SK-N-SH treated with all-trans-retinoic acid at 6 μM for 48 hours (cell line): ENCODE data around the gene ESRP2.

Source experiments
- ATAC-seq: fragments of 200-7000 bp; cut with Tn5 transposase; 3 replicates; pipeline ENCODE4 v1.9.1; 2020; ENCODE audit warnings: mild to moderate bottlenecking, moderate library complexity
- ARNTL ChIP-seq: fragments of 450-650 bp; formaldehyde crosslinking; IDR thresholded peaks from 2 replicates; pipeline ENCODE4 v1.5.0; 2020; ENCODE audit warnings: low read depth, mild to moderate bottlenecking, moderate library complexity, borderline replicate concordance
- BACH2 ChIP-seq: fragments of 250-450 bp; sonication (Bioruptor Pico); IDR thresholded peaks from 2 replicates; pipeline ENCODE4 v1.9.0; 2021; ENCODE audit warnings: mild to moderate bottlenecking, borderline replicate concordance
- CSDC2 ChIP-seq: fragments of 250-450 bp; sonication (Bioruptor Pico); IDR thresholded peaks from 2 replicates; pipeline ENCODE4 v1.5.0; 2020; ENCODE audit warnings: mild to moderate bottlenecking, moderate library complexity
- ESRRG ChIP-seq: fragments of 250-450 bp; sonication (Bioruptor Pico); IDR thresholded peaks from 2 replicates; pipeline ENCODE4 v1.6.1; 2021; ENCODE audit warnings: mild to moderate bottlenecking
- GLIS3 ChIP-seq: fragments of 250-450 bp; sonication (Bioruptor Pico); IDR thresholded peaks from 2 replicates; pipeline ENCODE4 v1.5.0; 2020; ENCODE audit warnings: mild to moderate bottlenecking, moderate library complexity
- ISL1 ChIP-seq: fragments of 250-450 bp; sonication (Bioruptor Pico); IDR thresholded peaks from 2 replicates; pipeline ENCODE4 v2.1.2; 2022; ENCODE audit warnings: mild to moderate bottlenecking, moderate library complexity
- OSR1 ChIP-seq: fragments of 250-450 bp; sonication (Bioruptor Pico); IDR thresholded peaks from 2 replicates; pipeline ENCODE4 v1.8.0; 2022; ENCODE audit warnings: moderate library complexity, mild to moderate bottlenecking, inconsistent platforms
- POU6F1 ChIP-seq: fragments of 250-450 bp; sonication (Bioruptor Pico); IDR thresholded peaks from 2 replicates; pipeline ENCODE4 v1.8.0; 2021; ENCODE audit warnings: low read depth, mild to moderate bottlenecking, moderate library complexity, borderline replicate concordance
- PPARA ChIP-seq: fragments of 250-450 bp; sonication (Bioruptor Pico); IDR thresholded peaks from 2 replicates; pipeline ENCODE4 v1.5.0; 2020; ENCODE audit warnings: mild to moderate bottlenecking, borderline replicate concordance
- RARB ChIP-seq: fragments of 250-450 bp; sonication (Bioruptor Pico); IDR thresholded peaks from 2 replicates; pipeline ENCODE4 v1.8.0; 2021; ENCODE audit warnings: mild to moderate bottlenecking, moderate library complexity
- SNAI2 ChIP-seq: fragments of 250-450 bp; sonication (Bioruptor Pico); IDR thresholded peaks from 2 replicates; pipeline ENCODE4 v1.5.0; 2020; ENCODE audit warnings: mild to moderate bottlenecking, moderate library complexity
- TCF4 ChIP-seq: fragments of 250-450 bp; sonication (Bioruptor Pico); IDR thresholded peaks from 2 replicates; pipeline ENCODE4 v1.8.0; 2021; ENCODE audit warnings: mild to moderate bottlenecking, moderate library complexity, borderline replicate concordance
- TOX ChIP-seq: fragments of 250-450 bp; sonication (Bioruptor Pico); IDR thresholded peaks from 2 replicates; pipeline ENCODE4 v1.8.0; 2021; ENCODE audit warnings: mild to moderate bottlenecking, moderate library complexity, borderline replicate concordance
- TSHZ2 ChIP-seq: fragments of 250-450 bp; sonication (Bioruptor Pico); IDR thresholded peaks from 2 replicates; pipeline ENCODE4 v1.5.0; 2020; ENCODE audit warnings: mild to moderate bottlenecking, moderate library complexity
- ZC3H10 ChIP-seq: fragments of 250-450 bp; sonication (Bioruptor Pico); IDR thresholded peaks from 2 replicates; pipeline ENCODE4 v1.5.1; 2021; ENCODE audit warnings: mild to moderate bottlenecking, moderate library complexity
- ZFP3 ChIP-seq: fragments of 250-450 bp; sonication (Bioruptor Pico); IDR thresholded peaks from 2 replicates; pipeline ENCODE4 v1.5.0; 2020; ENCODE audit warnings: mild to moderate bottlenecking, moderate library complexity
- ZFP30 ChIP-seq: fragments of 450-650 bp; formaldehyde crosslinking; IDR thresholded peaks from 2 replicates; pipeline ENCODE4 v1.5.0; 2022; ENCODE audit warnings: mild to moderate bottlenecking, moderate library complexity
- ZNF565 ChIP-seq: fragments of 450-650 bp; formaldehyde crosslinking; conservative IDR thresholded peaks from 2 replicates; pipeline ENCODE4 v1.5.0; 2020; ENCODE audit warnings: low read depth, mild to moderate bottlenecking, moderate library complexity
- ZNF70 ChIP-seq: fragments of 450-650 bp; formaldehyde crosslinking; IDR thresholded peaks from 2 replicates; pipeline ENCODE4 v1.5.0; 2020; ENCODE audit warnings: mild to moderate bottlenecking, moderate library complexity
- TF ChIP-seq, protein P1 (sequence below): fragments of 250-450 bp; sonication (Bioruptor Pico); IDR thresholded peaks from 2 replicates; pipeline ENCODE4 v1.8.0; 2020; ENCODE audit warnings: mild to moderate bottlenecking, moderate library complexity, borderline replicate concordance

The ESRP2 gene

GRCh38 chr16:68235887-68236136, at the start of gene ESRP2:
TSS of gene ESRP2 (minus strand) at chr16:68236127. CDS start at chr16:68236045, 82 bp downstream.
- TF ChIP-seq ARNTL (CRISPR knock-in tag) (no peak), ISL1 (no peak), ZNF565 (CRISPR knock-in tag) (no peak), CSDC2 (CRISPR knock-in tag) (no peak), POU6F1 (CRISPR knock-in tag) (no peak), TCF4 (CRISPR knock-in tag) (no peak), ESRRG (no peak), ZNF70 (no peak), ZFP3 (CRISPR knock-in tag) (no peak), SNAI2 (no peak), OSR1 (no peak), RARB (CRISPR knock-in tag) (no peak), TOX (CRISPR knock-in tag) (no peak), ZC3H10 (no peak), BACH2 (CRISPR knock-in tag) (no peak), ZFP30 (CRISPR knock-in tag) (no peak)
- TF ChIP-seq, protein P1, sequence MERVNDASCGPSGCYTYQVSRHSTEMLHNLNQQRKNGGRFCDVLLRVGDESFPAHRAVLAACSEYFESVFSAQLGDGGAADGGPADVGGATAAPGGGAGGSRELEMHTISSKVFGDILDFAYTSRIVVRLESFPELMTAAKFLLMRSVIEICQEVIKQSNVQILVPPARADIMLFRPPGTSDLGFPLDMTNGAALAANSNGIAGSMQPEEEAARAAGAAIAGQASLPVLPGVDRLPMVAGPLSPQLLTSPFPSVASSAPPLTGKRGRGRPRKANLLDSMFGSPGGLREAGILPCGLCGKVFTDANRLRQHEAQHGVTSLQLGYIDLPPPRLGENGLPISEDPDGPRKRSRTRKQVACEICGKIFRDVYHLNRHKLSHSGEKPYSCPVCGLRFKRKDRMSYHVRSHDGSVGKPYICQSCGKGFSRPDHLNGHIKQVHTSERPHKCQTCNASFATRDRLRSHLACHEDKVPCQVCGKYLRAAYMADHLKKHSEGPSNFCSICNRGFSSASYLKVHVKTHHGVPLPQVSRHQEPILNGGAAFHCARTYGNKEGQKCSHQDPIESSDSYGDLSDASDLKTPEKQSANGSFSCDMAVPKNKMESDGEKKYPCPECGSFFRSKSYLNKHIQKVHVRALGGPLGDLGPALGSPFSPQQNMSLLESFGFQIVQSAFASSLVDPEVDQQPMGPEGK = no peak
- no peak for ATAC-seq

GRCh38 chr16:68285683-68286082, 49.8 kb upstream of the ESRP2 start:
- no peak for TF ChIP-seq TOX (CRISPR knock-in tag)
- TF ChIP-seq TSHZ2 = no peak
- no peak for ATAC-seq

DNA sequence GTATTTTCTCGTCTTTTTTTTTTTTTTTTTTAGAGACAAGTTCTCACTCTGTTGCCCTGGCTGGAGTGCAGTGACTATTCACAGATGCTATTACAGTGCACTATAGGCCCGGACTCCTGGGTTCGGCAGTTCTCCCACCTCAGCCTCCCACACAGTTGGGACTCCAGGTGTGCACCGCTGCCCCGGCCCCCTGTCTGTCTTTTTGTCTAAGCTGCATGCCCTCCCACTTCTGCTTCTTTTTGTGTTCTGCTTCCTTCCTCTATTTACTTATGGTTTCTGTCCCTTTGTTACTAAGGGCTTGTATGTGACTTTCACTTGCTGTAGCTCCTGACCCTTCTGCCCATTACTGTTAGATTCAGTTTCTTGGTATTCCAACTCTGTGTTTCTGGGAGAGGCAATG, 48.9 kb upstream of the ESRP2 start:
- no peak for ATAC-seq
- TF ChIP-seq ZFP3 (CRISPR knock-in tag) = no peak
- no peak for TF ChIP-seq GLIS3 (CRISPR knock-in tag)
- TF ChIP-seq, all 23 proteins: peak for 0

DNA sequence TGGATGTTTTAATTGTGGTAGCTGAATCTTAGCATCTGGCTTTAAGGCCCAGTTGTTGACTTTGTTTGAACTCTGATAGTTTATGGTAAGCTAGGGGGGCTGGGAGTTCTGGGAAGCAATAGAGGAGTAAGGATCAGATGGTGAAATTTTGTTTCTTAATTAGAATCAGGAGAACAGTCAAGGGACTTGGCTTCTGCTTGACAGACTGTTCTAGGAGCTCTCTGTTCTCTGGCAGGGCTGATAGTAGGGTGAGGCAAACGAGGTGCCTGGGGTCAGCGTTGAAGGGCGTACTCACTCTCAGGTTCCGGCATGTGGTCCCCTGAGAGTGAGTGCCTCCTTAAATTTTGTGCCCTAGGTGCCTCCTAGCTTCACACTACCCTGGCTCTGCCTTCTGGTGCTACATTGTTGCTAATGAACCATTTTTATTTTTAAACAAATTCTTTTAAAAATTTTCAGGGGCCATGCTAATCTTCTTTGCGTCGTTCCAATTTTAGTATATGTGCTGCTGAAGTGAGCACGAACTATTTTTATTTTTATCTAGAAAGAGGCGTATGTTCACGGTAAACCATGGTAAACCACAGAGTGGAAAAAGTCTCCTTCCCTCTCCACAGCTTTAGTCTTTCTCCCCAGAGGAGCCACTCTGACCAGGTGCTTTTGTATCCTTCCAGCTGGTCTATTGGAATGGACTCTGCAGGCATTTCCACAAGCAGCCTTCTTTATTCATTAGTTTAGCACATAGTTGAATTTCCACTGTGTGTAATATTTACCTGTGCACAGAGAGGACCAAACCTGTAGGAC, 48.1 kb upstream of the ESRP2 start:
- TF ChIP-seq GLIS3 (CRISPR knock-in tag) (no peak), POU6F1 (CRISPR knock-in tag) (no peak), TCF4 (CRISPR knock-in tag) (no peak), SNAI2 (no peak), ZFP3 (CRISPR knock-in tag) (no peak)
- TF ChIP-seq, all 23 proteins: peak for 0
- ATAC-seq = no peak

DNA sequence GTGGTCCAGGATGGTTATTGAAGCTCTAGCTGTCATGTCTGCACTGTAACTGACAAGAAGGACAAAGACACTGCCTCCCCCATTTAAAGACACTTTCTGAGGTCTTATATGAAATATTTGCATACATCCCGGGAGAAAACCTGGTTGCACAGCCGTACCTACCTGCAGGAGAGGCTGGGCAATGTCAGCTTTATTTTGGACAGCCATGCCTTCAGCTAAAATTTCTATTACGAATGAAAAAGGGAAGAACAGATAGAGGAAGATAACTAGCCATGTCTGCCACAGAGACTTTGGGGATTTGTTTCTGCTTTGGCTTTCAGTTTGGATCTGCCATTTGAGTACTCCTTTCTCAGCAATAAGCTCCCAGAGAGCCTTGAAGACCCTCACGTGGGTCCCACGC, 47.4 kb upstream of the ESRP2 start:
- ATAC-seq = no peak
- no peak for TF ChIP-seq PPARA (CRISPR knock-in tag)
- TF ChIP-seq ISL1 = no peak
- no peak for TF ChIP-seq GLIS3 (CRISPR knock-in tag)
